ENCODE results near the gene FBXL19. TPM values are rescaled to one million over a fixed set of nuclear protein-coding genes. Genes with fewer than 3 reads are reported as not detected.
A peak's percentile ranks its signal among the peaks of the same experiment; 100 is the strongest.

The FBXL19 gene
- total and polyA plus RNA-seq, 9 of the 15 experiments (the other 6 are each of a cell fraction or from before 2014, with no cell fraction given), result 0.13 to 48.0 (median 13.5) TPM; not detected in 1

- no peak for TF ChIP-seq PREB (CRISPR knock-in tag; IDR thresholded peaks at IDR 0.05)
- TF ChIP-seq, protein P1, sequence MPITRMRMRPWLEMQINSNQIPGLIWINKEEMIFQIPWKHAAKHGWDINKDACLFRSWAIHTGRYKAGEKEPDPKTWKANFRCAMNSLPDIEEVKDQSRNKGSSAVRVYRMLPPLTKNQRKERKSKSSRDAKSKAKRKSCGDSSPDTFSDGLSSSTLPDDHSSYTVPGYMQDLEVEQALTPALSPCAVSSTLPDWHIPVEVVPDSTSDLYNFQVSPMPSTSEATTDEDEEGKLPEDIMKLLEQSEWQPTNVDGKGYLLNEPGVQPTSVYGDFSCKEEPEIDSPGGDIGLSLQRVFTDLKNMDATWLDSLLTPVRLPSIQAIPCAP (CRISPR knock-in tag; IDR thresholded peaks at IDR 0.05; ENCODE audit: borderline replicate concordance), result no peak
- no peak for TF ChIP-seq PCBP2 (IDR thresholded peaks at IDR 0.05; ENCODE audit: low read depth, low read length, poor library complexity, severe bottlenecking)
- TF ChIP-seq, protein P2, sequence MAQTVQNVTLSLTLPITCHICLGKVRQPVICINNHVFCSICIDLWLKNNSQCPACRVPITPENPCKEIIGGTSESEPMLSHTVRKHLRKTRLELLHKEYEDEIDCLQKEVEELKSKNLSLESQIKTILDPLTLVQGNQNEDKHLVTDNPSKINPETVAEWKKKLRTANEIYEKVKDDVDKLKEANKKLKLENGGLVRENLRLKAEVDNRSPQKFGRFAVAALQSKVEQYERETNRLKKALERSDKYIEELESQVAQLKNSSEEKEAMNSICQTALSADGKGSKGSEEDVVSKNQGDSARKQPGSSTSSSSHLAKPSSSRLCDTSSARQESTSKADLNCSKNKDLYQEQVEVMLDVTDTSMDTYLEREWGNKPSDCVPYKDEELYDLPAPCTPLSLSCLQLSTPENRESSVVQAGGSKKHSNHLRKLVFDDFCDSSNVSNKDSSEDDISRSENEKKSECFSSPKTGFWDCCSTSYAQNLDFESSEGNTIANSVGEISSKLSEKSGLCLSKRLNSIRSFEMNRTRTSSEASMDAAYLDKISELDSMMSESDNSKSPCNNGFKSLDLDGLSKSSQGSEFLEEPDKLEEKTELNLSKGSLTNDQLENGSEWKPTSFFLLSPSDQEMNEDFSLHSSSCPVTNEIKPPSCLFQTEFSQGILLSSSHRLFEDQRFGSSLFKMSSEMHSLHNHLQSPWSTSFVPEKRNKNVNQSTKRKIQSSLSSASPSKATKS (CRISPR knock-in tag; IDR thresholded peaks at IDR 0.05), result no peak
- TF ChIP-seq CAMTA2 (CRISPR knock-in tag; conservative IDR thresholded peaks at IDR 0.05), result no peak
- TF ChIP-seq SREBF2 (CRISPR knock-in tag; IDR thresholded peaks at IDR 0.05), result no peak
- peak; percentile 10; the same call in 1 of the 2 replicates for TF ChIP-seq NR3C1 (CRISPR knock-in tag; IDR thresholded peaks at IDR 0.05)
- TF ChIP-seq CBX1 (IDR thresholded peaks at IDR 0.05; ENCODE audit: low read depth), result peak; percentile 50; the same call in 1 of the 2 replicates
- TF ChIP-seq MYBL2 (IDR thresholded peaks at IDR 0.05; ENCODE audit: low read depth), result peak; percentile 42; the same call in 1 of the 2 replicates
- TF ChIP-seq MYBL2 (CRISPR knock-in tag; IDR thresholded peaks at IDR 0.05; ENCODE audit: borderline replicate concordance), result no peak
- no peak for TF ChIP-seq ILK (tag; IDR thresholded peaks at IDR 0.05; ENCODE audit: borderline replicate concordance, low read depth)
- TF ChIP-seq TARDBP (IDR thresholded peaks at IDR 0.05), result no peak
- TF ChIP-seq KDM2B (CRISPR knock-in tag; IDR thresholded peaks at IDR 0.05), result no peak
- no peak for TF ChIP-seq TAL1 (IDR thresholded peaks at IDR 0.05)
- no peak for TF ChIP-seq SRSF9 (IDR thresholded peaks at IDR 0.05; ENCODE audit: borderline replicate concordance, low read depth, low read length)
- peak; percentile 49 for TF ChIP-seq E2F8 (IDR thresholded peaks at IDR 0.05; ENCODE audit: low read depth, partially characterized antibody)
- TF ChIP-seq ZFP1 (CRISPR knock-in tag; IDR thresholded peaks at IDR 0.05), result no peak
- no peak for TF ChIP-seq ZNF707 (CRISPR knock-in tag; conservative IDR thresholded peaks at IDR 0.05)
- peak; percentile 56; the same call in 1 of the 2 replicates for TF ChIP-seq ETV5 (CRISPR knock-in tag; IDR thresholded peaks at IDR 0.05; ENCODE audit: low read depth)
- no peak for TF ChIP-seq MECOM (CRISPR knock-in tag; IDR thresholded peaks at IDR 0.05)
- TF ChIP-seq GATAD2A (IDR thresholded peaks at IDR 0.05), result no peak
- no peak for TF ChIP-seq NFE2 (IDR thresholded peaks at IDR 0.05; ENCODE audit: low read depth)
- TF ChIP-seq RAD51 (IDR thresholded peaks at IDR 0.05; ENCODE audit: borderline replicate concordance, low read depth), result no peak
- TF ChIP-seq ARNT (IDR thresholded peaks at IDR 0.05), result no peak
These were observed 34.2 kb downstream of the FBXL19 start, which contains the start of gene SETD1A (continued) for GRCh38 chr16:30957456-30958174.

All from K562 (cell line).